Liver (tissue), 3 donors: Measurements from ENCODE around the gene SIK2.

Source experiments
- CTCF ChIP-seq: fragments of 150-350 bp; IDR thresholded peaks from 2 replicates; pipeline ENCODE4 v1.5.1; 2017; ENCODE audit warnings: improper control_type of control experiment, low read depth, low read length; ENCODE audit not compliant: missing input control
- EGR1 ChIP-seq, 2 donors: IDR thresholded peaks; 2 replicates each; pipeline ENCODE4 v1.6.1; 2016 to 2018; ENCODE audit warnings: antibody characterized with exemption in 2 of 2, low read depth in 2 of 2
- GABPA ChIP-seq, 2 donors: IDR thresholded peaks in 1 of 2; conservative IDR thresholded peaks in 1 of 2; 2 replicates each; pipeline ENCODE4 v1.6.1; 2016; ENCODE audit warnings: antibody characterized with exemption in 2 of 2, mild to moderate bottlenecking in 1 of 2, moderate library complexity in 1 of 2
- RAD21 ChIP-seq, 2 donors: IDR thresholded peaks; 2 replicates each; pipeline ENCODE4 v1.6.1; 2016; ENCODE audit warnings: antibody characterized with exemption in 2 of 2, mild to moderate bottlenecking in 2 of 2
- REST ChIP-seq: IDR thresholded peaks from 2 replicates; pipeline ENCODE4 v1.6.1; 2016; ENCODE audit warnings: antibody characterized with exemption, mild to moderate bottlenecking
- SP1 ChIP-seq: IDR thresholded peaks from 2 replicates; pipeline ENCODE4 v1.6.1; 2018; ENCODE audit warnings: antibody characterized with exemption, mild to moderate bottlenecking
- TAF1 ChIP-seq: conservative IDR thresholded peaks from 2 replicates; pipeline ENCODE4 v1.6.1; 2016; ENCODE audit warnings: antibody characterized with exemption, mild to moderate bottlenecking
- TF ChIP-seq, protein P1 (sequence below): IDR thresholded peaks from 2 replicates; pipeline ENCODE4 v1.6.1; 2016; ENCODE audit warnings: antibody characterized with exemption
- donor health status: healthy.
- donor health status: healthy.

GRCh38 chr11:111772535-111772934 lies 170.3 kb downstream of the SIK2 start:
- TF ChIP-seq GABPA (IDR thresholded peaks at IDR 0.05 in 1 of 2, conservative IDR thresholded peaks at IDR 0.05 in 1 of 2), result no peak
- no peak for TF ChIP-seq CTCF
- peak; percentile 16 to 25 for TF ChIP-seq RAD21 (IDR thresholded peaks at IDR 0.05)
- TF ChIP-seq, protein P1, sequence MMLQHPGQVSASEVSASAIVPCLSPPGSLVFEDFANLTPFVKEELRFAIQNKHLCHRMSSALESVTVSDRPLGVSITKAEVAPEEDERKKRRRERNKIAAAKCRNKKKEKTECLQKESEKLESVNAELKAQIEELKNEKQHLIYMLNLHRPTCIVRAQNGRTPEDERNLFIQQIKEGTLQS, result no peak
- peak; percentile 54 for TF ChIP-seq SP1
- TF ChIP-seq TAF1, result no peak
- no peak for TF ChIP-seq EGR1 (IDR thresholded peaks at IDR 0.05; ENCODE audit: low read depth in 2 of 2)
- TF ChIP-seq REST, result peak; percentile 27
